Measurements from ENCODE around the gene ASCC2.
"Not testable (repeated sequence)": the region's sequence is repeated elsewhere in the genome, so short reads cannot be mapped to it uniquely, and the experiment has no call there.

Gene ASCC2

DNA sequence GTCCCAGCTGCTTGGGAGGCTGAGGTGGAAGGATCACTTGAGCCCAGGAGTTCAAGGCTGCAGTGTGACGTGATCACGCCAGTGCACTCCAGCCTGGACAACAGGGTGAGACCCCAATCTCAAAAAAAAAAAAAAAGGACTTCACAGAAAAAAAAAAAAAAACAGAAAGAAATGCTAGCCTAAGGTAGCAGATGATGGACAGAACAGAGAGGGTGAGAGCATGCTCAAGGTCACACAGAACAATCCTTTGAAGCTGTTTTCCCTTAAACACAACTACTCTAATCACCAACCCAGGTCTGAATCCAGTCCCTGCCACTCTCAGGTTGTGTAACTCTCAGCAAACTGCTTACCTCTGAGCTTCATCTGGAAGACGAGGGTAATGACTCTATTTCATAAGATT is 81.0 kb downstream of the ASCC2 start:
- H3K4me3 ChIP-seq (ENCODE audit: low read depth, low read length), result no peak overlapping the region
- TF ChIP-seq, protein P1, sequence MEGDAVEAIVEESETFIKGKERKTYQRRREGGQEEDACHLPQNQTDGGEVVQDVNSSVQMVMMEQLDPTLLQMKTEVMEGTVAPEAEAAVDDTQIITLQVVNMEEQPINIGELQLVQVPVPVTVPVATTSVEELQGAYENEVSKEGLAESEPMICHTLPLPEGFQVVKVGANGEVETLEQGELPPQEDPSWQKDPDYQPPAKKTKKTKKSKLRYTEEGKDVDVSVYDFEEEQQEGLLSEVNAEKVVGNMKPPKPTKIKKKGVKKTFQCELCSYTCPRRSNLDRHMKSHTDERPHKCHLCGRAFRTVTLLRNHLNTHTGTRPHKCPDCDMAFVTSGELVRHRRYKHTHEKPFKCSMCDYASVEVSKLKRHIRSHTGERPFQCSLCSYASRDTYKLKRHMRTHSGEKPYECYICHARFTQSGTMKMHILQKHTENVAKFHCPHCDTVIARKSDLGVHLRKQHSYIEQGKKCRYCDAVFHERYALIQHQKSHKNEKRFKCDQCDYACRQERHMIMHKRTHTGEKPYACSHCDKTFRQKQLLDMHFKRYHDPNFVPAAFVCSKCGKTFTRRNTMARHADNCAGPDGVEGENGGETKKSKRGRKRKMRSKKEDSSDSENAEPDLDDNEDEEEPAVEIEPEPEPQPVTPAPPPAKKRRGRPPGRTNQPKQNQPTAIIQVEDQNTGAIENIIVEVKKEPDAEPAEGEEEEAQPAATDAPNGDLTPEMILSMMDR (IDR thresholded peaks at IDR 0.05; ENCODE audit: low read depth, low read length), result no peak

DNA sequence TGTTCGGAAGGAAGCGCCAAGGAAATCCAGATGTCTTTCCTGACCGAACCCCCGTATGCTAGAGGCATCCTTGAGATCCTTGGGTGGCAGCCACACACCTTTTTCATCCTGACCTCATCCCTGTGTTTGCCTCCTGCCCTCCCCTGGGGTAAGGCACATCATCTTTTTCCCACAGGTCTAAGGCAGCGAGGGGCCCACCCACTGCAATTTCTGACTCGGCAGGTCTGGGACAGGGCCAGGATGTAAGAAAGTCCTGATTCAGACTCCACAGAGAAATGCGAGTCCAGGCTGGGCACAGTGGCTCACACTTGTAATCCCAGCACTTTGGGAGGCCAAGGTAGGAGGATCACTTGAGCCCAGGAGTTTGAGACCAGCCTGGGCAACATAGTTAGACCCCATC is 81.7 kb downstream of the ASCC2 start:
- TF ChIP-seq, protein P1 (IDR thresholded peaks at IDR 0.05; ENCODE audit: low read depth, low read length), result no peak

DNA sequence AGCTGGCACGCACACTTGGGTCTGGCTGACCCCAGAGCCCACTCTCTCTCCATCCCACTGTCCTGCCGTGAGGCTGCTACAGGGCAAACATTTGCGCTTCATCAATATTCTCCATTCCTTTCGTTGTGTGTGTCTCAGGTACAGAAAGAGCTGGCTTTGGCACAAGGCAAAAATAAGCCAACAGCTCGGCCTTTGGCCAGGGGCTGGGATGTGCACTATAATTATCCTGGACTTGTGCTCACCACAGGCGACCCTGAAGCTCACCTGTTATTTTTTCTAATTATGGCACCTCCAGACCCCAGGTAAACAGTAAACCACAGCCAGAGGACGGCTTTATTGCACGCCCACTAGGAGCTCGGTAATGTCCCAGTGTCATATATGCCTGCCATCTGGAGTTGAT is 82.2 kb downstream of the ASCC2 start:
- no peak overlapping the region for H3K4me3 ChIP-seq (ENCODE audit: low read depth, low read length)
- TF ChIP-seq, protein P1 (IDR thresholded peaks at IDR 0.05; ENCODE audit: low read depth, low read length), result no peak

More for the DNA sequence above, 81.7 kb downstream of the ASCC2 start:
- no peak overlapping the region for H3K4me3 ChIP-seq (ENCODE audit: low read depth, low read length)

DNA sequence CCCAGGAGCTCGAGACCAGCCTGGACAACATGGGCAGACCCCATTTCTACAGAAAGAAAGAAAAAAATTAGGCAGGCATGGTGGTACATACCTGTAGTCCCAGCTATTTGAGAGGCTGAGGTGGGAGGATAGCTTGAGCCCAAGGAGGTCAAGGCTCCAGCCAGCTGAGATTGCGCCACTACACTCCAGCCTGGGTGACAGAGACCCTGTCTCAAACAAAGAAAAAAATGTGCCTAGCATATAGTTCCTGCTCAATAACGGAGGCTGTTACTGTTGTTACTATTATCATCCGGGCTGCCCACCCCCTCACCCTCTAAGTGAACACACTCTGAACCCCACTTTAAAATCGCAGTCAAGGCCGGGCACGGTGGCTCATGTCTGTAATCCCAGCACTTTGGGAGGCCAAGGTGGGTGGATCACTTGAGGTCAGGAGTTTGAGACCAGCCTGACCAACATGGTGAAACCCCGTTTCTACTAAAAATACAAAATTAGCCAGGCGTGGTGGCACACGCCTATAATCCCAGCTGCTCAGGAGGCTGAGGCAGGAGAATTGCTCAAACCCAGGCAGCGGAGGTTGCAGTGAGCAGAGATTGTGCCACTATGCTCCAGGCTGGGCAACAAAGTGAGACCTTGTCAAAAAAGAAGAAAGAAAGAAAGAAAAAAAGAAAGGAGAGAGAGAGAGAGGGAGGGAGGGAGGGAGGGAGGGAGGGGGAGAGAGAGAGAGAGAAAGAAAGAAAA is 83.2 kb downstream of the ASCC2 start:
- not testable (repeated sequence) for H3K4me3 ChIP-seq (ENCODE audit: low read depth, low read length)

GRCh38 chr22:29753808-29754657 is 84.0 kb downstream of the ASCC2 start:
- no peak overlapping the region for H3K4me3 ChIP-seq (ENCODE audit: low read depth, low read length)
- TF ChIP-seq, protein P1 (IDR thresholded peaks at IDR 0.05; ENCODE audit: low read depth, low read length), result no peak

GRCh38 chr22:29751669-29752068 is 86.4 kb downstream of the ASCC2 start:
- H3K4me3 ChIP-seq (ENCODE audit: low read depth, low read length), result no peak overlapping the region
- TF ChIP-seq, protein P1 (IDR thresholded peaks at IDR 0.05; ENCODE audit: low read depth, low read length), result no peak

DNA sequence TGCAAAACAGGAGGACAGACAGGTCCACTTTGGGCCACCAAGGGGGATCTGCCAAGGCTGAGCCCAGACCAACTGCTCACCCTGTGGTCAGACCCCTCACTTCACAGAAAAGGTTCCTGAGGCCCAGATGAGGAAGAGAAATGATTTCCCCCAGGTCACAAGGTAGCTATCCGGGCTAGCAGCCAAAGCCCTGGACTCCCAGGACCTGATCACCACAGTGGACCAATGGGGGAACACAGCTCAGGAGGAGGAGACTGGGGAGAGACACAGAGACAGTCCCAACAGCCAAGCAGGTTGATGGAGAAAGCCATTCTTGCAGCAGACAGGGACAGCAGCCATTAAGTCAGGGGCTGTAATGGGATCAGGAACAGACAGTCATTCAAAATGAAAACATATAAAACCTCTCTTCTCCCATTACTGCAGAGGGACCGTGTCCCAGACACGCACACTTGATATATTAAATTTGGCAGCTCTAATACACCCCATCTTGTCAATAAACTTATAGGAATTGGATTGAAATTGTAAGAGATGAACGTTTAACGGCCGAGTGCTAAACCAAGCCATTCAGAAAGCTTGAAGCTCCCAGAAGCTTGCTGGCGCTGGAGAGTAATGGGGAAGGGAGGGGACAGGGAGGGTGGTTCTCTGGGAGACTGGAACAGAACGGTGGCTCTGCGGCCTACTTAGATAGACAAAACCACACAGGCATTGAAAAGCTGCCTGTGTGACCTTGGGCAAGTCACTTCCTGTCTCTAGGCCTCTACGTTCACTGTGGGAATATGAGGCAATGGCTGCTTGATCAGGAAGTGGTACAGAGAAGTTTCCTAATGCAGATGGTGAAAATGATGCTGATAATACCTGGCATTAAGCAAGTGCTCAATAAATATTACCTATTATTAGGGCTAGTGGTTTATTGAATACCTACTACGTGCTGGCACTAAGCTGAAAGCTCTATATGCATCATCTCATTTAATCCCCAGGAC is 87.2 kb downstream of the ASCC2 start:
- no peak overlapping the region for H3K4me3 ChIP-seq (ENCODE audit: low read depth, low read length)
- TF ChIP-seq, protein P1 (IDR thresholded peaks at IDR 0.05; ENCODE audit: low read depth, low read length), result no peak

Measured in WI38 (cell line).